HEK293 (cell line): ENCODE measurements around the gene GALNS.

Source experiments
- CTCF ChIA-PET: fragments of 350-600 bp; formaldehyde crosslinking; extraction: SDS; loops from one replicate; lab custom pipeline; 2021; ENCODE audit warnings: antibody characterized with exemption; lab: Yijun Ruan, JAX
- POLR2A ChIA-PET: fragments of 300-600 bp; formaldehyde crosslinking; extraction: SDS; loops from one replicate; lab custom pipeline; 2020; ENCODE audit warnings: antibody characterized with exemption, inconsistent platforms; lab: Yijun Ruan, JAX
- H3K27ac ChIP-seq: fragments of 200-500 bp; sonication (Bioruptor generic); 2 replicates; pipeline ENCODE4 v1.5.1; 2014; ENCODE audit warnings: low read depth, low read length, control low read depth, inconsistent platforms; ENCODE audit errors: extremely low read depth
- H3K36me3 ChIP-seq, 2 experiments: fragments of 200-500 bp in 1 of 2; sonication (Bioruptor generic) in 1 of 2; 1 replicate in 1 of 2; 2 replicates in 1 of 2; pipeline ENCODE4 v1.5.1; 2014 to 2017; ENCODE audit warnings: inconsistent platforms in 2 of 2, low read length in 2 of 2; ENCODE audit not compliant: control insufficient read depth in 2 of 2, insufficient read depth in 1 of 2
- H3K4me1 ChIP-seq: fragments of 200-500 bp; sonication (Bioruptor generic); 2 replicates; pipeline ENCODE4 v1.5.1; 2014; ENCODE audit warnings: mild to moderate bottlenecking, low read length, inconsistent platforms; ENCODE audit not compliant: control insufficient read depth, insufficient read depth
- H3K4me3 ChIP-seq: 2 replicates; pipeline ENCODE4 v1.5.1; 2011; ENCODE audit warnings: low read depth, mild to moderate bottlenecking, control low read depth, low read length, moderate library complexity
- H3K9me3 ChIP-seq: fragments of 200-500 bp; sonication (Bioruptor generic); 2 replicates; pipeline ENCODE4 v1.5.1; 2014; ENCODE audit warnings: low read depth, low read length, inconsistent platforms; ENCODE audit not compliant: control insufficient read depth, insufficient read depth
- BCL11A ChIP-seq: fragments of 450-650 bp; formaldehyde crosslinking; IDR thresholded peaks from 2 replicates; pipeline ENCODE4 v1.5.1; 2016; ENCODE audit warnings: low read depth, missing biosample characterization, missing genetic modification characterization
- GLIS2 ChIP-seq: fragments of 450-650 bp; formaldehyde crosslinking; IDR thresholded peaks from 2 replicates; pipeline ENCODE4 v1.5.1; 2016; ENCODE audit warnings: missing biosample characterization, missing genetic modification characterization
- PRDM1 ChIP-seq: fragments of 450-650 bp; formaldehyde crosslinking; IDR thresholded peaks from 2 replicates; pipeline ENCODE4; 2016; ENCODE audit warnings: missing biosample characterization, missing genetic modification characterization
- REST ChIP-seq: fragments of 450-650 bp; formaldehyde crosslinking; IDR thresholded peaks from 2 replicates; pipeline ENCODE4 v1.5.1; 2016; ENCODE audit warnings: missing biosample characterization, missing genetic modification characterization
- SETDB1 ChIP-seq: IDR thresholded peaks from one replicate; pipeline ENCODE4 v1.6.1; 2017; ENCODE audit warnings: mild to moderate bottlenecking, low read length, moderate library complexity, mixed read lengths; ENCODE audit not compliant: insufficient read length
- TSHZ1 ChIP-seq: fragments of 450-650 bp; formaldehyde crosslinking; IDR thresholded peaks from 2 replicates; pipeline ENCODE4 v1.5.1; 2016; ENCODE audit warnings: missing biosample characterization, missing genetic modification characterization, borderline replicate concordance
- ZBTB49 ChIP-seq: fragments of 450-650 bp; formaldehyde crosslinking; IDR thresholded peaks from 2 replicates; pipeline ENCODE4 v1.5.1; 2016; ENCODE audit warnings: missing biosample characterization, missing genetic modification characterization, low read depth
- ZEB2 ChIP-seq: fragments of 450-650 bp; formaldehyde crosslinking; IDR thresholded peaks from 2 replicates; pipeline ENCODE4 v1.5.1; 2016; ENCODE audit warnings: missing biosample characterization, missing genetic modification characterization
- ZNF146 ChIP-seq: fragments of 450-650 bp; formaldehyde crosslinking; IDR thresholded peaks from 2 replicates; pipeline ENCODE4 v1.5.1; 2016; ENCODE audit warnings: missing biosample characterization, missing genetic modification characterization
- ZNF157 ChIP-seq: fragments of 450-650 bp; formaldehyde crosslinking; IDR thresholded peaks from 2 replicates; pipeline ENCODE4 v1.5.1; 2016; ENCODE audit warnings: missing biosample characterization, missing genetic modification characterization
- ZNF19 ChIP-seq: fragments of 450-650 bp; formaldehyde crosslinking; IDR thresholded peaks from 2 replicates; pipeline ENCODE4; 2016; ENCODE audit warnings: missing biosample characterization, missing genetic modification characterization, low read depth
- ZNF214 ChIP-seq: fragments of 450-650 bp; formaldehyde crosslinking; IDR thresholded peaks from 2 replicates; pipeline ENCODE4 v1.5.1; 2017; ENCODE audit warnings: missing biosample characterization, mild to moderate bottlenecking, missing genetic modification characterization, borderline replicate concordance
- ZNF280D ChIP-seq: fragments of 450-650 bp; formaldehyde crosslinking; IDR thresholded peaks from 2 replicates; pipeline ENCODE4 v1.5.1; 2016; ENCODE audit warnings: missing biosample characterization, missing genetic modification characterization
- ZNF311 ChIP-seq: fragments of 450-650 bp; formaldehyde crosslinking; IDR thresholded peaks from 2 replicates; pipeline ENCODE4 v1.5.1; 2017; ENCODE audit warnings: missing biosample characterization, missing genetic modification characterization, borderline replicate concordance
- ZNF354C ChIP-seq: fragments of 450-650 bp; formaldehyde crosslinking; IDR thresholded peaks from 2 replicates; pipeline ENCODE4 v1.5.1; 2016; ENCODE audit warnings: missing biosample characterization, missing genetic modification characterization, low read depth, borderline replicate concordance
- ZNF433 ChIP-seq: fragments of 450-650 bp; formaldehyde crosslinking; IDR thresholded peaks from 2 replicates; pipeline ENCODE4 v1.5.1; 2016; ENCODE audit warnings: missing biosample characterization, missing genetic modification characterization, low read depth
- ZNF596 ChIP-seq: fragments of 450-650 bp; IDR thresholded peaks from 2 replicates; pipeline ENCODE4 v1.5.0; 2018; ENCODE audit warnings: missing biosample characterization, mild to moderate bottlenecking, missing genetic modification characterization, moderate library complexity
- ZNF623 ChIP-seq: fragments of 450-650 bp; formaldehyde crosslinking; IDR thresholded peaks from 2 replicates; pipeline ENCODE4 v1.5.1; 2016; ENCODE audit warnings: missing biosample characterization, missing genetic modification characterization
- ZNF645 ChIP-seq: fragments of 450-650 bp; formaldehyde crosslinking; IDR thresholded peaks from 2 replicates; pipeline ENCODE4; 2016; ENCODE audit warnings: missing biosample characterization, missing genetic modification characterization
- ZNF658 ChIP-seq: fragments of 450-650 bp; formaldehyde crosslinking; IDR thresholded peaks from 2 replicates; pipeline ENCODE4; 2016; ENCODE audit warnings: missing biosample characterization, missing genetic modification characterization
- ZNF768 ChIP-seq: fragments of 450-650 bp; formaldehyde crosslinking; IDR thresholded peaks from 2 replicates; pipeline ENCODE4 v1.5.1; 2018; ENCODE audit warnings: missing biosample characterization, mild to moderate bottlenecking, missing genetic modification characterization
- ZNF791 ChIP-seq: fragments of 450-650 bp; formaldehyde crosslinking; IDR thresholded peaks from 2 replicates; pipeline ENCODE4 v1.5.1; 2016; ENCODE audit warnings: missing biosample characterization, missing genetic modification characterization

Gene GALNS

GRCh38 chr16:88856828-88857727 is at the start of gene GALNS, which contains the start of gene TRAPPC2L (continued):
- TF ChIP-seq ZNF433 (no peak), ZNF354C (tag by site-specific recombination) (no peak), TSHZ1 (tag by site-specific recombination) (peak; percentile 37; the same call in 1 of the 2 replicates), ZNF157 (tag by site-specific recombination) (0 out of 2 replicates have a peak, but pooled peaks have one; percentile 27), ZNF280D (no peak), ZNF768 (tag by site-specific recombination) (no peak), BCL11A (tag by site-specific recombination) (no peak), GLIS2 (tag by site-specific recombination) (0 out of 2 replicates have a peak, but pooled peaks have one; percentile 16), ZNF596 (tag by site-specific recombination) (no peak)

GRCh38 chr16:88906020-88906419 is 49.3 kb upstream of the GALNS start:
- POLR2A ChIA-PET, result no interaction called here
- no peaks in the 10 kb centered on the region for H3K4me1 ChIP-seq
- no peaks in the 10 kb centered on the region for H3K9me3 ChIP-seq
- H3K36me3 ChIP-seq, result no peaks in the 10 kb centered on the region
- no peak overlapping the region for H3K4me3 ChIP-seq
- CTCF ChIA-PET, result no interaction called here
- no peak overlapping the region for H3K27ac ChIP-seq
- no peak for TF ChIP-seq ZNF658
- no peak for TF ChIP-seq ZBTB49 (tag by site-specific recombination)
- TF ChIP-seq REST, result no peak
- no peak for TF ChIP-seq ZNF311 (tag by site-specific recombination)
- TF ChIP-seq ZNF791 (tag by site-specific recombination), result no peak
- no peak for TF ChIP-seq ZNF19 (tag by site-specific recombination)
- TF ChIP-seq ZNF768 (tag by site-specific recombination), result no peak
- TF ChIP-seq ZNF146 (tag by site-specific recombination), result no peak
- no peak for TF ChIP-seq ZEB2 (tag by site-specific recombination)
- TF ChIP-seq PRDM1, result no peak
- no peak for TF ChIP-seq ZNF214 (tag by site-specific recombination)
- no peak for TF ChIP-seq SETDB1
- no peak for TF ChIP-seq ZNF623
- no peak for TF ChIP-seq ZNF645 (tag by site-specific recombination)
